DND-41 (cell line): ENCODE measurements around the gene RBPJ.

ENCODE experiments used
- EZH2 ChIP-seq: IDR thresholded peaks from 3 replicates; pipeline ENCODE4 v1.6.1; 2012; ENCODE audit warnings: borderline replicate concordance, low read depth, mild to moderate bottlenecking, moderate library complexity, low read length, inconsistent platforms; ENCODE audit not compliant: severe bottlenecking
- TF ChIP-seq, protein P1 (sequence below): IDR thresholded peaks from 2 replicates; pipeline ENCODE4 v1.5.1; 2012; ENCODE audit warnings: borderline replicate concordance, low read length, moderate library complexity, mild to moderate bottlenecking; ENCODE audit not compliant: poor library complexity, severe bottlenecking; ENCODE audit errors: extremely low read depth

DNA sequence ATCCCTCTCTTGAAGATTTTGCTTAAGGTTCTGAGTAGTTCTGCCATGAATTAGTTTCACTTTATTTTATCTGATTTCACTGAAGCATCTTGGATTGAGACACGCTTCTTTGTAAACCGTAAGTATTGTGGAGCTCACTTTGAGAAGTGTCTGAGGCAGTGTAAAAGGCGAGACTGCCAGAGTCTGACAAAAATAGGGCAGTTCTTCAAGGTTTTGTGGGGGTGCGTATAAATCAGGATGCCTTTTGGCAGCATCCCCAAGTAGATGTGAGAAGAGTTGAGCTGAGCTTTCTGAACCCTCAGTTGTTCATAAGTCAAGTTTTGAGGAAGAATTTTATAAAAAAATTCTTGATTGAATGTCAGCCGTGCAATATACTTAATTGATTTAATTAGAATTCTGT, 76.3 kb downstream of the RBPJ start:
- no peak for TF ChIP-seq EZH2
- TF ChIP-seq, protein P1, sequence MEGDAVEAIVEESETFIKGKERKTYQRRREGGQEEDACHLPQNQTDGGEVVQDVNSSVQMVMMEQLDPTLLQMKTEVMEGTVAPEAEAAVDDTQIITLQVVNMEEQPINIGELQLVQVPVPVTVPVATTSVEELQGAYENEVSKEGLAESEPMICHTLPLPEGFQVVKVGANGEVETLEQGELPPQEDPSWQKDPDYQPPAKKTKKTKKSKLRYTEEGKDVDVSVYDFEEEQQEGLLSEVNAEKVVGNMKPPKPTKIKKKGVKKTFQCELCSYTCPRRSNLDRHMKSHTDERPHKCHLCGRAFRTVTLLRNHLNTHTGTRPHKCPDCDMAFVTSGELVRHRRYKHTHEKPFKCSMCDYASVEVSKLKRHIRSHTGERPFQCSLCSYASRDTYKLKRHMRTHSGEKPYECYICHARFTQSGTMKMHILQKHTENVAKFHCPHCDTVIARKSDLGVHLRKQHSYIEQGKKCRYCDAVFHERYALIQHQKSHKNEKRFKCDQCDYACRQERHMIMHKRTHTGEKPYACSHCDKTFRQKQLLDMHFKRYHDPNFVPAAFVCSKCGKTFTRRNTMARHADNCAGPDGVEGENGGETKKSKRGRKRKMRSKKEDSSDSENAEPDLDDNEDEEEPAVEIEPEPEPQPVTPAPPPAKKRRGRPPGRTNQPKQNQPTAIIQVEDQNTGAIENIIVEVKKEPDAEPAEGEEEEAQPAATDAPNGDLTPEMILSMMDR, result no peak
